ENCODE measurements around the gene DNAJB12.
"Not testable (repeated sequence)": the region's sequence is repeated elsewhere in the genome, so short reads cannot be mapped to it uniquely, and the experiment has no call there.

The DNAJB12 gene

DNA sequence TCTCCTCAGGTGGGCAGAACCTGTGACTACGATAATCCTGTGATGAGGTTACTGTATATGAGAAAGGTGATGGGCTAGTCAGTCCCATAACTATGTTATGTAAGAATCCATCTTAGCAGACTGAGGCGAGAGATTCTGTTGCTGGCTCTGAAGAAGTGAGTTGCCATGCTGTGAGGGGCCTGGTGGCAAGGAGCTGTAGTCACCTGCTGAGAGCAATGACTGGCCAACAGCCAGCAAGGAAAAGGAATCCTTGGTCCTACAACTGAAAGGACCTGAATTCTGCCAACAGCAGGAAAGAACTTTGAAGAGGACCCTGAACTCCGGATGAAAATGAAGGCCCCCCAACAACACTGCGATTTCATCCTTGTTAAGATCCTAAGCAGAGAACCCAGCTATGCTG, 31.0 kb upstream of the DNAJB12 start:
- no peak for DNase-seq (ENCODE audit: low read depth, low spot score)
- no peaks in the 10 kb centered on the region for H3K36me3 ChIP-seq (ENCODE audit: insufficient read depth, low read length)
- no peak overlapping the region for H3K4me3 ChIP-seq
- no peak overlapping the region for H3K27ac ChIP-seq
- H3K9ac ChIP-seq (ENCODE audit: insufficient read length) = no peak overlapping the region
- H3K9me3 ChIP-seq (ENCODE audit: low read depth, low read length) = no peaks in the 10 kb centered on the region
- TF ChIP-seq FOXP2 (optimal IDR thresholded peaks at IDR 0.05; ENCODE audit: control extremely low read depth, extremely low read length, insufficient read depth) = no peak
- TF ChIP-seq POLR2AphosphoS5 (IDR thresholded peaks at IDR 0.05; ENCODE audit: borderline replicate concordance, low read depth, low read length) = no peak
- TF ChIP-seq EZH2 (IDR thresholded peaks at IDR 0.05) = no peak

- not testable (repeated sequence) for H3K9ac ChIP-seq (ENCODE audit: insufficient read length); DNase-seq (ENCODE audit: low read depth, low spot score); H3K36me3 ChIP-seq (ENCODE audit: insufficient read depth, low read length); H3K9me3 ChIP-seq (ENCODE audit: low read depth, low read length); H3K4me3 ChIP-seq
- H3K27ac ChIP-seq = peak overlapping the region; percentile 25; the same call in 1 of the 2 replicates
These were observed 30.3 kb upstream of the DNAJB12 start for GRCh38 chr10:72384982-72385381.

GRCh38 chr10:72379776-72380175, 25.1 kb upstream of the DNAJB12 start:
- no peak overlapping the region for H3K27ac ChIP-seq
- no peak for DNase-seq (ENCODE audit: low read depth, low spot score)
- no peaks in the 10 kb centered on the region for H3K36me3 ChIP-seq (ENCODE audit: insufficient read depth, low read length)
- H3K9me3 ChIP-seq (ENCODE audit: low read depth, low read length) = no peaks in the 10 kb centered on the region
- H3K4me3 ChIP-seq = no peak overlapping the region
- TF ChIP-seq EZH2 (IDR thresholded peaks at IDR 0.05) (no peak), POLR2AphosphoS5 (IDR thresholded peaks at IDR 0.05; ENCODE audit: borderline replicate concordance, low read depth, low read length) (no peak), FOXP2 (optimal IDR thresholded peaks at IDR 0.05; ENCODE audit: control extremely low read depth, extremely low read length, insufficient read depth) (no peak)
- no peak overlapping the region for H3K9ac ChIP-seq (ENCODE audit: insufficient read length)

GRCh38 chr10:72379062-72379461, 24.3 kb upstream of the DNAJB12 start:
- no peak overlapping the region for H3K4me3 ChIP-seq
- H3K9ac ChIP-seq (ENCODE audit: insufficient read length) = no peak overlapping the region
- DNase-seq (ENCODE audit: low read depth, low spot score) = no peak
- H3K9me3 ChIP-seq (ENCODE audit: low read depth, low read length) = no peaks in the 10 kb centered on the region
- H3K36me3 ChIP-seq (ENCODE audit: insufficient read depth, low read length) = no peaks in the 10 kb centered on the region
- TF ChIP-seq FOXP2 (optimal IDR thresholded peaks at IDR 0.05; ENCODE audit: control extremely low read depth, extremely low read length, insufficient read depth) (no peak), POLR2AphosphoS5 (IDR thresholded peaks at IDR 0.05; ENCODE audit: borderline replicate concordance, low read depth, low read length) (no peak), EZH2 (IDR thresholded peaks at IDR 0.05) (no peak)
- H3K27ac ChIP-seq = no peak overlapping the region

DNA sequence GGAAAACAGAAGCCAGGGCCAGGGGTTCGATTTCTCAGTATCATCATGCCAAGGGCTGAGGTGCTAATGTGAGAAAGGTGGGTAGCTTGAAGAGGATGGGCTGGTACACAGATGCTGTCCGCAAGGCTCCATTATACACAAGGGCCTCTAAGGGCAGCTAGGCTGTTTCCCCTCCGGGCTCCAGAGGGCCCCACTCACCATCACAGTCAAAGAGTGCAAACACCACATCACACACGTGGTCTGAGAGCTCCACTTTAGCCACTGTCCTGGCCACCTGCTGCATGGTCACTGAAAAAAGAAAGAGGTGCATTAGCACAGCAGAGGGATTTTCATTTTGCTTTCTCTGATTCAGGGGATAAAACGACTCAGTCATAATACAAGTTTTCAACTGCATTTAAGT, 20.9 kb upstream of the DNAJB12 start:
- Histone ChIP-seq H3K27ac (no peak overlapping the region), H3K4me3 (no peak overlapping the region), H3K9ac (ENCODE audit: insufficient read length) (no peak overlapping the region), H3K36me3 (ENCODE audit: insufficient read depth, low read length) (no peaks in the 10 kb centered on the region), H3K9me3 (ENCODE audit: low read depth, low read length) (no peaks in the 10 kb centered on the region)
- DNase-seq (ENCODE audit: low read depth, low spot score) = no peak
- TF ChIP-seq POLR2AphosphoS5 (IDR thresholded peaks at IDR 0.05; ENCODE audit: borderline replicate concordance, low read depth, low read length) (no peak), EZH2 (IDR thresholded peaks at IDR 0.05) (no peak), FOXP2 (optimal IDR thresholded peaks at IDR 0.05; ENCODE audit: control extremely low read depth, extremely low read length, insufficient read depth) (no peak)

GRCh38 chr10:72375173-72375572, 20.5 kb upstream of the DNAJB12 start:
- DNase-seq (ENCODE audit: low read depth, low spot score) = no peak
- no peak for TF ChIP-seq POLR2AphosphoS5 (IDR thresholded peaks at IDR 0.05; ENCODE audit: borderline replicate concordance, low read depth, low read length)
- TF ChIP-seq FOXP2 (optimal IDR thresholded peaks at IDR 0.05; ENCODE audit: control extremely low read depth, extremely low read length, insufficient read depth) = no peak
- no peak for TF ChIP-seq EZH2 (IDR thresholded peaks at IDR 0.05)
- Histone ChIP-seq H3K27ac (no peak overlapping the region), H3K9me3 (ENCODE audit: low read depth, low read length) (no peaks in the 10 kb centered on the region), H3K4me3 (no peak overlapping the region), H3K9ac (ENCODE audit: insufficient read length) (no peak overlapping the region), H3K36me3 (ENCODE audit: insufficient read depth, low read length) (no peaks in the 10 kb centered on the region)

GRCh38 chr10:72370201-72370722, 15.5 kb upstream of the DNAJB12 start:
- Histone ChIP-seq H3K9ac (ENCODE audit: insufficient read length) (no peak overlapping the region), H3K27ac (no peak overlapping the region), H3K4me3 (no peak overlapping the region), H3K9me3 (ENCODE audit: low read depth, low read length) (no peaks in the 10 kb centered on the region), H3K36me3 (ENCODE audit: insufficient read depth, low read length) (no peaks in the 10 kb centered on the region)
- TF ChIP-seq FOXP2 (optimal IDR thresholded peaks at IDR 0.05; ENCODE audit: control extremely low read depth, extremely low read length, insufficient read depth) = no peak
- no peak for TF ChIP-seq EZH2 (IDR thresholded peaks at IDR 0.05)
- TF ChIP-seq POLR2AphosphoS5 (IDR thresholded peaks at IDR 0.05; ENCODE audit: borderline replicate concordance, low read depth, low read length) = no peak
- DNase-seq (ENCODE audit: low read depth, low spot score) = no peak

GRCh38 chr10:72367301-72367960, 12.7 kb upstream of the DNAJB12 start:
- H3K36me3 ChIP-seq (ENCODE audit: insufficient read depth, low read length) = no peaks in the 10 kb centered on the region
- TF ChIP-seq POLR2AphosphoS5 (IDR thresholded peaks at IDR 0.05; ENCODE audit: borderline replicate concordance, low read depth, low read length) (no peak), FOXP2 (optimal IDR thresholded peaks at IDR 0.05; ENCODE audit: control extremely low read depth, extremely low read length, insufficient read depth) (no peak), EZH2 (IDR thresholded peaks at IDR 0.05) (no peak)
- no peak overlapping the region for H3K4me3 ChIP-seq
- H3K9me3 ChIP-seq (ENCODE audit: low read depth, low read length) = no peaks in the 10 kb centered on the region
- DNase-seq (ENCODE audit: low read depth, low spot score) = no peak
- H3K27ac ChIP-seq = no peak overlapping the region
- H3K9ac ChIP-seq (ENCODE audit: insufficient read length) = no peak overlapping the region
